Activated T-helper 1 cell treated with Interleukin-2 at 50 U/mL for 16 hours (primary cell): ENCODE measurements around the gene TMEFF2.

ENCODE experiments used
- DNase-seq: peaks from one replicate; pipeline ENCODE4 v3.0.0-alpha.2; 2020; ENCODE audit warnings: low read depth

Gene TMEFF2

GRCh38 chr2:192064459-192064858, 130.3 kb downstream of the TMEFF2 start:
- no peak for DNase-seq

GRCh38 chr2:192060161-192060560, 134.6 kb downstream of the TMEFF2 start:
- DNase-seq = no peak

DNA sequence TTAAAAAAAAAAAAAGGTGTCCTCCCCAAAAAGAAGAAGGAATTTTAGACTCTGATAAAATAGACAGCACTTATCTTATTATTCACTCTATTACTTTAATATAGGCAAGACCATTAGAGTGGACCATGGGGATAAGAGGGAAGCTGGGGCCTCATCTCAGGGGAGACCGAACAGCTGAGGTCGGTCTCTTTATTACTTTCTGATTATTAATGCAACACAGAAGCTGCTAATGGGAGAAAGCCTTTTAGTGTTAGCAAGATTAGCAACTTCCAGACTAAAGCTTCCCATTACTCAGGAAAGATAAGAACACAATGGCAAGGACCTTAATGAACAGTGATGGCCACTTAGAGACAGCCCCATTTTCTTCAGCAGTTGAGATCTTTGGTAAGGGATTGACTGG, 135.5 kb downstream of the TMEFF2 start:
- DNase-seq = no peak

DNA sequence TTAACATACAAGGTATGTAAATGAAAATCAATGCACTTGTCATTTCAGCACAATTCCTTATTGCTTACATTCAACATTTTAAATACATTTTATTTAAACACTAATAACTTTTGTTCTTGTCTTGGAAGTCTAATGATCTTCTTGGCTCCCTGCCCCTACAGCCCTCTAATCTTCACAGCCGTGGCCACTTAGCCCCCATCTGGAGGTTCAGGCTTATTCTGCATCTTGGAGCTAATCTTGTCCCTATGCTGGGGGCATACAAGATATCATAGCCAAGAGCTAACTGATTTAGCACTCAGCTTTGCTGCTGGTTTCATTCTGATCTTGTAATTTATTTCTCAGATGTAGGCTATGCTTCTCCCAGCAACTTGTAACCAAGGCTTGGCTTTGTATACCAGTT, 140.8 kb downstream of the TMEFF2 start:
- no peak for DNase-seq

- no peak for DNase-seq
These were observed 143.2 kb downstream of the TMEFF2 start for GRCh38 chr2:192051533-192051932.

DNA sequence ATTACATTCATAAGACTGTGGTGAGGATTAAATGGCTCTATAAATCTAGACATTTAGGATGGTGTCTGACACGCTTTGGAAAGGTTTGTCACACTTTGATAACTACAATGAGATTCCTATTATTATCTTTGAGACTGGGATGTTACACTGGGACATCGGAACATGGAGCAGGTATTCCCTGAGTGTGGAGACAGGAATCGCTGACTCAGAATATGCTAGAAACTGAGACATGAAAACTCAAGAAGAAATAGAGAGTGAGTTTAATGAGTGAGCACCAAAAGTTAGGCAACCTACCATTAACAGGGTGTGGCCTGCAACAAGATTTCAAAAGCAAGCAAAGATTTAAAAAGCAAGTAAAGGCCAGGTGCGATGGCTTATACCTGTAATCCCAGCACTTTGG, 145.4 kb downstream of the TMEFF2 start:
- no peak for DNase-seq

- no peak for DNase-seq
These were observed 147.2 kb downstream of the TMEFF2 start for GRCh38 chr2:192047315-192048107.

DNA sequence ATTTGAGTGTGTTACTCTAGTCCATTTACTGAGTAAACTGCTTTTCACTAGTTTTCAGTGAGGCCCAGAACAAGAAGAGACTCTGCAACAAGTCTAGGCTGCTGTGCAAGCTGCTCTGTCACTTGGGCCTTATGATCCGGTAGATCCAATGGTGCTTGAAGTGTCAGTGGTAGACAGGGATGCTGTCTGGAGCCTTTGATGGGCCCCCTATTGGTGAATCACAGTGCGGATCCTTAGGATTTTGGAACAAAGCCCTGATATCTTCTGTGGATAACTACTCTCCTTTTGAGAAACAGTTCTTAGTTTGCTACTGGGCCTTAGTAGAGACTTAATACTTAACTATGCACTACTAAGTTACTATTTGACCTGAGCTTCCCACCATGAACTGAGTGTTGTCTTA, 150.2 kb downstream of the TMEFF2 start:
- no peak for DNase-seq

DNA sequence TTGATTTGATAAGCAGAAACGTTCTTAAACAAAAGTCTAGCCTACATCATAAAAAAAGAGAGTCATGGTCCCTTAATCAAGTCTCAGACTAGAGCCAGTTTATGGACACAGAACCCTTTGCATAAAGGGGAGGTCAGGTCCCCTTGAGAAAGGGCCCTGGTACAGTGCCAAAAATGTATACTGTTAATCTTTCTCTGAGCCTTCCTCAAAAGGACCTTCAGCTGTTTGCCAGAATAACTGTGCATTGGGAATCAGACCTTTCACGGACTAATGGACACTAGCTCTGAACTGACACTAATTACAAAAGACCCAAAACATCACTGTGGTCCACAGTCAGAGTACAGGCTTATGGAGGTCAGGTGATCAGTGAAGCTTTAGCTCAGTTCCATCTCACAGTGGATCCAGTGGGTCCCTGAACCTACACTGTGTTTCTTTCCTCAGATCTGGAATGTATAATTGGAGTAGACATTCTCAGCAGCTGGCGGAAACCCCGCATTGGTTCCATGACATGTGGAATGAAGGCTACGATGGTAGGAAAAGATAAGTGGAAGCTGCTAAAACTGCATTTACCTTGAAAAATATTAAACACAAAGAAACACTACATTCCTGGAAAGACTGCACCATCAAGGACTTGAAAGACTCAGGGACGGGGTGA, 151.4 kb downstream of the TMEFF2 start:
- no peak for DNase-seq

DNA sequence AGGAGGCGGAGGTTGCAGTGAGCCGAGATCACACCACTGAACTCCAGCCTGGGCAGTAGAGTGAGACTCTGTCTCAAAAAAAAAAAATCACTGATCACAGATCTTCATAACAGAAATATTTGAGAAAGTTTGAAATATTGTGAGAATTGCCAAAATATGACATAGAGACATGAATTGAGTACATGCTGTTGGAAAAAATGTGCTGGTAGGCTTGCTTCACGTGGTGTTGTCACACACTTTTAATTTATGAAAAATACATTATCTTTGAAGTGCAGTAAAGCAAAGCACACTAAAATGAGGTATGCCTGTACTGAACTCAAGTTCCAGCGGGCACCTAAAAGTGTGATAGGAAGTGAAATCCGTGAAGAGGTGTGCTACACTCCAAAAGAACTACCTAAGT, 152.6 kb downstream of the TMEFF2 start:
- DNase-seq = no peak

GRCh38 chr2:192038110-192038509, 156.6 kb downstream of the TMEFF2 start:
- no peak for DNase-seq

- DNase-seq = no peak
These were observed 158.8 kb downstream of the TMEFF2 start for GRCh38 chr2:192035731-192036442.

DNA sequence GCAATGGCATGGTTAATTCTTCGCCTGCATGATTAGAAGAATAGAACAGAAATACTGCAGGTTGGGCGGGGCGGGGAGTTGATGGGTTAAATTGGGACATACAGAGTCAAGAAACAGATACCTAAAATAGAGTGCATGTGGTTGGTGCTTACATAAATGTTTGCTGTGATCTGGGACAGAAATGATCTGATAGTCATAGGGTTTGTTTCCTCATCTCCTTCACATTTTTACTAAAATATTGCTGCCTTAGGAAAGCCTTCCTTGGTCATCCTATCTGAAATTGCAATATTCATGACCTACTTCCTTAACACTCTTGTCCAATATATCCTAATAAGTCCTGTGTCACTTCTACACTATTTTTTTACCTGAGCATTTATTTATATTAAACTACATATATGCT, 163.9 kb downstream of the TMEFF2 start:
- DNase-seq = no peak

- no peak for DNase-seq
These were observed 164.4 kb downstream of the TMEFF2 start for GRCh38 chr2:192030289-192030688.

DNA sequence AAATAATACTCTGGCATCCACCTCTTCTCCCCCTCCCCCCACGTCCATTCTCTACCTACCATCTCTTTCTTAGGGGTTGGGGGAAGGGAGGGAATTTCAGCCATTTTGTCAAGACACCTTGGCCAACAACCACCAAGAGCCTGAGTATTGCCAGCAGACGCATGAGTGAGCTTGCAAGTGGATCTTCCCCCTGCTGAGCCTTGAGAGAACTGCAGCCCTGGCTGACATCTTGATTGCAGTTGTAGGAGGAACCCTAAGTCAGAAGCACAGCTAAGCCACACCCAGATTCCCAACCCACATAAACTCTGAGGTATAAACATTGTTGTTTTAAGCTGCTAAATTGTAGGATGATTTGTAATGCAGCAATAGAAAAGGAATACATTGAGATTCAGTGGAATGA, 165.6 kb downstream of the TMEFF2 start:
- DNase-seq = no peak

DNA sequence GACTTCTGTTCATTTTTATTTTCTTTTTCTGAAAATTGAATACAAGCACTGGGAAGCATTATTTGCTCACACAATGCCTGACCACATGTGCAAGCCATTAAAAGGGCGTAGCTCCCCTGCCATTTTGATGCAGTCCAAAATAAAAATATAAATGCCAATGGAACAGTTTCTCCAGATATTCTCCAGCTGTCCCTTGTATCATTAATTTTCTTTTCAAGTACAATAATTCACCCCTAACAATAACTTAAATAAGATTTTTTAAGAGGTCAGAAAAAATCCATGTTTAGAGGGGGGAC, 168.0 kb downstream of the TMEFF2 start:
- no peak for DNase-seq

DNA sequence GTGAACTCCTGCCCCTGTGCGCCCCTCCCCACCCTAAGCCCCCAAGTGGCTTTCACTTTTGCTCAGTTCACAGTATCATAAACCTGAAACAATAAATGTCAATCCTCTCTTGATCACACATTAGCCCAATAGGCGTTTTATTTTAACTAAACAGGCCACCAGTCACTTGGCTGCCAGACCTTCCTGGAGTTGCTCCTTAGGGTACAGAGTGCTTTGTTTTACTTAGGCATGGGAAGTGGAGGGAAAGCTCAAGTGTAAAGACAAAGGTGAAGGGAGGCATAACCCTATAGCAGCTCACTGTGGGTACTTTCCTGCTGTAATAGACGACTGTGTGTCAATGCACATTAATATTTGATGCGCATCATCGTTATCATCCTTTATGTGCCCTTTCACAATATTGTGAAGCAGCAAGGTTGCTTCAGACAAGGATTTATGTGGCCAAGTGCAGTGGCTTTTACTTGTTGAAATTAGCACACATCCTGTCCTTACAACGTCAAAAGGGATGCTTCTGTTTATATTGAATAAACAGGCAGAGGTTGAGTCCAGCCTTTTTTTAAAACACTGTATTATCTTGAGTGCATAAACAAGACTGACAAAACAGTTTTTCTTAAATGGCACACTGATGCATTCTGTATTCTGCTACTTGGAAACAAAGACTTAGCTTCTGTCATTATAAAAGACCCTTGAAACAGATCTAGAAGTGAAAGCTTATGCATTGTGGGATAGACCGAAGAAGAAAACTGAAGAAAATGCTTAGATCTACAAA, 168.5 kb downstream of the TMEFF2 start:
- no peak for DNase-seq

DNA sequence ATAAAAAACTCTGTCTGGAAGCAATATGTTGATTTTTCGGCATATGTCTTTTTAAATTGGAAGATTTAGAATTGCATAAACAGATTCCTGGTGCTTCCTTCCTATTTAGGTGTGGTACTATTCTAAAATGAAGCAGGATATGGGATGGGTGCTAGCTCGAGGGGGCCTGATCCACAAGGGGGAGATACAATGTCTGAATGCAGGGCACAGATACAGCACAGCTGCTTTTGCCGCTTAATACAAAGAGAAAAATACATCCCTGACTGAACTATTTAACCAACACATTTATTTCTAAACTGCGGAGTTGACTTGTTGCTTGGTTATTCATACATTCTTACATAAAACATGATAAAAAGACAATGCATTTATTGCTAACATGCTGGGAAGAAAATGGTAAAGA, 169.1 kb downstream of the TMEFF2 start:
- no peak for DNase-seq

GRCh38 chr2:192023006-192023405, 171.7 kb downstream of the TMEFF2 start:
- DNase-seq = no peak

DNA sequence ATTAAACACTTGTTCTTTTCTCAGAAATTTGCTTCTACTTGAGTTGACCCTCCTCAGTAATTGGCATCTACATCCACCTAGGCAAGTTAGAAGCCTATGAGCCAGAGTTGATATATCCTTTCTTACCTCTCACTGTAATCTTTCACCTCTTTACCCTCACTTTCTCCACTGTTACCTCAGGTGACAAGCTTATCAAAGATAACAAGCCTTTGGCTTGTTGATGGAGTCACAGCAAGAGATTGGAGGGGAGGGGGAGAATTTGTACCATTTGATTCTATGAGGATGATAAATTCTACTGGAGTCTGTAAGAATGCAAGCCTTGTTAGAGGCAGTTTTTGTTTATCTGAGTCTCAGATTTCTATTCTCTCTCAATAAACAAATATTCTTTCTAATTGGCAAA, 176.9 kb downstream of the TMEFF2 start:
- no peak for DNase-seq

GRCh38 chr2:192016265-192016664, 178.5 kb downstream of the TMEFF2 start:
- DNase-seq = no peak

- no peak for DNase-seq
These were observed 181.5 kb downstream of the TMEFF2 start for GRCh38 chr2:192013211-192013610.

GRCh38 chr2:192011196-192011595, 183.5 kb downstream of the TMEFF2 start:
- no peak for DNase-seq
